RPMI8226 (cell line): Measurements from ENCODE around the gene NEIL1.
"Not testable (repeated sequence)": the region's sequence is repeated elsewhere in the genome, so short reads cannot be mapped to it uniquely, and the experiment has no call there.

Source experiments
- DNase-seq: peaks from one replicate; pipeline ENCODE4 v3.0.0-alpha.2; 2015

Gene NEIL1

DNA sequence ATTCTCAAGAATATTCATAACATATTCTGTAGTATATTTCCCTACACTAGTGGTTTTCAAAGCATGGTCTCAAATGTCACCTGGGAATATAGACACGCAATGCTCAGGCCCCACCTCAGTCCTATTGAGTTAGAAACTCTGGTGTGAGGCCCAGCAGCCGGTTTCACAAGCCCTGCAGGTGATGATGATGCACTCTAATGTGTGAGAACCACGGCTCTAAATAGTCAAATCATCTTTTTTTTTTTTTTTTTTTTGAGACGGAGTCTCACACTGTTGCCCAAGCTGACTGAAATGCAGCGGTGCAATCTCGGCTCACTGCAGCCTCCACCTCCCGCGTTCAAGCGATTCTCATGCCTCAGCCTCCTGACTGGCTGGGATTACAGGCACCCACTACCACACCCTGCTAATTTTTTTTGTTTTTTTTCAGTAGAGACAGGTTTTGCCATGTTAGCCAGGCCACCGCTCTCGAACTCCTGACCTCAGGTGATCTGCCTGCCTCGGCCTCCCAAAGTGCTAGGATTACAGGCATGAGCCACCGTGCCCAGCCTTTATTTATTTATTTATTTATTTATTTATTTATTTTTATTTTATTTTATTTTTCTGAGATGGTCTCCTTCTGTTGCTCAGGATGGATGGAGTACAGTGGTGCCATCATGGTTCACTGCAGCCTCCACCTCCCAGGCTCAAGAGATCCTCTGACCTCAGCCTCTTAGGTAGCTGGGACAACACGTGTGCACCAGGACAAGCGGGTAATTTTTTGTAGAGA is 13.0 kb upstream of the NEIL1 start:
- peak; percentile 42 for DNase-seq

DNA sequence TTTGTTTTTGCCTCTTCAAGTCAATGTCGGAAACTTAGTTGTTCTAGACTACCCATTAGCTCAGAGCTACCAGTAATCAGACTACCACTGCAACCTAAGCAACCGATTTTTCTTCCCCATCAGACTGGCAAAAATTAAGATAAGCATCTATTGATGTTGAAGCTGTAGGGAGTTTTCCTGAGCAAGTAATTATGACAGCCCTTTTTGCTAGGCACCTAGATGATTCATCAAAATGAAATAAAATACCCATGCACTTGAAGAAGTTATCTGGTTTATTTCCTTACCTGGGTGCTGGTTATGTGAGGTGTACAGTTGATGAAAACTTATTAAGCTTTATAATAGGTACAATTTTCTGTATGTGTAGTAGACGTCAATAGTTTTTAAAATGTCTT is 11.5 kb upstream of the NEIL1 start:
- DNase-seq = no peak

DNA sequence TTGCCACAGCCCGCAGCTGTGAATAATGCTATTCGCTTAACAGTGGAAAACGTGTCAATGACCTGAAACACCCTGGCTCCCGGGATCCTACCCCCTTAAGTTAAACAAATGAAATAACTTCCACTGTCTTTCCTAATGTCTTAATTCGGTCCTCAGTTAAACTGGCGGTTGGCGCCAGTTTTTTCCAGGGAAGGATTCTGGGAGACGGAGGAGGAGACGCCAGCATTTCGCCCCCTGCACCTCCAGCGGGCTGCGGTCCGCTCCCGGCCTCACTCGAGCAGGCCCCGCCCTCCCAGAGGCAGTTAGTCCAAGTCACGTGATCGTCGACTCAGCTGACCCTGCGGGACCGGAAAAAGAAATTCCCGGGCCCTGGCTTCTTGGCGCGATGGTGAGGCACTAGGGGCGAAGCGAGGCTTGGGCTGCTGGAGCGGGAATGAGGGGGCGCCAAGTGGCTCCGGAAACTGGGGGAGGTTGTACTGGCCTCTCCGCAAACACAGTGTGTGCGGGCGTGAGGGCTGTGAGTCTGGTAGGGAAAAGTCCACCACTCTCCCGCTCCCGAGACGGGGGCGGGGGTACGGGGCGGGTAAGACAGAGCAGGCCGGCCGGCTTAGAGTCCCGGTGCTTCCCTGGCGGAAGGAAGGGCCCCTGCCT is 11.0 kb upstream of the NEIL1 start, which contains the start of gene COMMD4:
Gene COMMD4, plus strand, starts transcription at position 359 of the 651 bp plus-strand sequence. Its CDS starts 27 bp downstream, at position 386.
- DNase-seq = peak; percentile 97

DNA sequence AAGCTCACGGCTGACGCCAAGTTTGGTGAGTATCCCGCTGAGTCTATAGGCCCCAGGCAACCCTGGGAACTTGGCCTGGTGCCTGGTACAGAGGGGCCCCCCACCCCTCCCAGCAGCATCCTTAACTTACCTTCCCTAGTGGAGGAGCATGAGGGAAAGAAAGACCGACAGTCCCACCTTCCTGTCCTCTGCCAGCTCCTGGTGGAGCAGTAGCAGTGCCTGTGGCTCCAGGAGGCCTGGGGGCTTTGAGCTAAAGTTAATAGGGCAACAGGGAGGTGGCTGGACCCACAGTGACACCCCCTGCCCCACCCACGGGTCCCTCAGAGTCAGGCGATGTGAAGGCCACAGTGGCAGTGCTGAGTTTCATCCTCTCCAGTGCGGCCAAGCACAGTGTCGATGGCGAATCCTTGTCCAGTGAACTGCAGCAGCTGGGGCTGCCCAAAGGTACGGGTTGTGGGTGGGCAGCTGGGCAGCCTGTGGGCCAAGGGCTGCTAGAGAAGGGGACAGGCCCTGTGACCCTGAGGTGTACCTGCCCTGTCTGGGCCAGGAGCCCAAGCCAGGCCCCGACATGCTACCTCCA is 8.1 kb upstream of the NEIL1 start:
- no peak for DNase-seq

DNA sequence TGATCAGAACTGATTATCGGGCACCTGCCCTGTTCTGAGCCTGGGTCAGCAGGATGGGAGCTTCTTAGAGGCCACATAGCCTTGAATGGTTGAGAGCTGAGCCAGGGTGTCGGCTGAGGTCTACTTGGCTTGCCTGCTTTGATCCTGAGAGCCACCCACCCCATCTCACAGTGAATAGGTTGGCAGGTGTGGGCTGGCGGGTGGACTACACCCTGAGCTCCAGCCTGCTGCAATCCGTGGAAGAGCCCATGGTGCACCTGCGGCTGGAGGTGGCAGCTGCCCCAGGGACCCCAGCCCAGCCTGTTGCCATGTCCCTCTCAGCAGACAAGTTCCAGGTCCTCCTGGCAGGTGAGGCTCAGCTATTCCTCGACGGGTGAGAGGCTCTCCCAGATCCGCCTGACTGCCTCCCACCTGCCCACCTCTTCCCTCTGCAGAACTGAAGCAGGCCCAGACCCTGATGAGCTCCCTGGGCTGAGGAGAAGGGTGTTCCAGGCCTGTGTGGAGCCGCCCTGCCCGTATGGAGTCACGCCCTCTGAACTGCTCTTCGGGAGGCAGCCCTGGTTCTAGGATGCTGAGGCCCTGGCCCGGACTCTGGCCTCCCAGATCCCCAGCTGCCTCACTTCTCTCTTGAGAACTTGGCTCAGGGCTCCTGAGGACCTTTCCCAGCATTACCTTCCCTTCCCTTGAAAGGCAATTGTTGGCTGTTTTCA is 7.2 kb upstream of the NEIL1 start:
- DNase-seq = no peak

DNA sequence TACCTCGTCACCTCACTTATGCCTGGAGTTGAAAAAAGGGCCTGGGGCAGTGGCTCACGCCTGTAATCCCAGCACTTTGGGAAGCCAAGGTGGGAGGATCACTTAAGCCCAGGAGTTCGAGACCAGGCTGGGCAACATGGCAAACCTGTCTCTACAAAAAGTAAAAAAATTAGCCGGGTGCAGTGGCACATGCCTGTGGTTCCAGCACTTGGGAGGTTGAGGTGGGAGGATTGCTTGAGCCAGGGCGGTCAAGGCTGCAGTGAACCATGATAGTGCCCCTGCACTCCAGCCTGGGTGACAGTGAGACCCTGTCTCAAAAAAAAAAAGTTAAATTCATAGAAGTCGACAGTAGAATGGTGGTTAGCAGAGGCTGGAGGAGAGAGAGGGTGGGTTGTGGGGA is 4.6 kb upstream of the NEIL1 start:
- DNase-seq = no peak

DNA sequence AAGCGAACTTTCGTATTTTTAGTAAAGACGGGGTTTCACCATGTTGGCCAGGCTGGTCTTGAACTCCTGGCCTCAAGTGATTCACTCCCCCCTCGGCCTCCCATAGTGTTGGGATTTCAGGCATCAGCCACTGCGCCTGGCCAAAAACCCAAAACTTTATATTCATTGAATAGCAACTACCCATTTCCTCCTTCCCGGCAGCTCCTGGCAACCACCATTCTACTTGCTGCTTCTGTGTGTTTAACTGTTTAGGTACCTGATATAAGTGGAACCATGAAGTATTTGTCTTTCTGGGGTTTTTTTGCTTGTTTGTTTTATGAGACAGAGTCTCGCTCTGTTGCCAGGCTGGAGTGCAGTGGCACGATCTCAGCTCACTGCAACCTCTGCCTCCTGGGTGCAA is 2.9 kb upstream of the NEIL1 start:
- not testable (repeated sequence) for DNase-seq

DNA sequence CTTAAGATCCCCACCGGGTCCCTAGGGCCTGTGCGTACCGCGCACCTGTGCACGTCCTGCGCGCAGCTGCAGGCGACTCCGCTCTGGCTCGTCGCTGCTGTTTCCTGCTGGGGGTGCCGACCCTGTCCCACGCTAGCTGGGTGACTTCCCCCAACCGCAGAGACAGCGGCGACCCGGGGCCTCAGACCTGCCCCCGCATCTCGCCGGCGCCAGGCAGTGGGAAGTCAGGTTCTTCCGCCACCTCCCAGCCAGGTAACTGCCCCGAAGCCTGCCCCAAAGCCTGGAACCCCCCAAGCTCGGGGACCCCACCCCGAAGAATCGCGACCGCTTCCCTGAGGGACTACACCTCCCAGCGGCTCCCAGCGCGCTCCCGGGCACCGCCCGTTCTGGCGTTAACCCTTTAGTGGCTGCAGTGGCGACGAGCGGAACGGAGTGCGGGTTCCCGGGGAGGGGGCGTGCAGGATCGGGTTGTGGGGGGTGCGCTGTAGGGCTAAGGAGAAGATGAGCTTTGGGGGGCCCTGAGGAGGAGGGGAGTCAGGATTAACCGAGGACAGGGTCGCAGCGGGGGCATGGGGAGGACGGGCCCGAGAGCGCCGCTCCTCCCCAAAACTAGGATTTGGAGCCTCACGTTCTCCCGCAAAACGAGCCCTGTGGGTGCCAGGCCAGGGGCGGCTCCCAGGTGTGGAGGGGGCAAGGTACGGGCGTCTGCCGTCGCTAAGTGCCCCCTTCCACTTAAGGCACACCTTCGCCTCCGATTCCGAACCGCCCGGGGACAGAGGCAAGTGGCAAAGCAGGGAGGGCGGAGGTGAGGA is 589 bp downstream of the NEIL1 start:
- peak; percentile 58 for DNase-seq

DNA sequence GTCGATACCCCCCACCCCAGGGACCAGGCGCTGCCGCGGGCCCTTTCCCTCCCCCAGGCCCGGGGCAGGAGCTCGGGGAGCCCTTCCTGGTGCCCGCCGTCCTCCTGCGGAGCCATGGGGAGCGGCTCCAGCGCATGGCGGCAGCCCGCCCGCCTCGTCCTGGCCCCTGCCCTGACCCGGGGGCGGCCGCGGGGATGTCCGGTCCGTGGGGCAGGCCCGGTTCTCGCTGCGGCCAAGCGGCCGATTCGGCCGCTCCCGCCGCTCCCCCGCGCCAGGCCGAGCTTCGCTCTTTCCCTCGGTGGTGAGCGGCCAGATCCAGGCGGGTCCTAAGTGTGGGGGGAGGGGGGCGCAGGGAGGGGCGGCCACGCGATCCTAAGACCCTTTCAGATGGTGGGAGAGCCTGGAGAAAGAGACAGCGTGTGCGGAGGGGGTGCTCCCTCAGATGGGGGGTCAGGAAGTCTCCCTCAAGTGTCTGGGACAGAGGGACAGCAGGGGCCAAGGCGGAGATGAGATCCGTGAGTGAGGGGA is 1.3 kb downstream of the NEIL1 start:
- DNase-seq = peak; percentile 33

DNA sequence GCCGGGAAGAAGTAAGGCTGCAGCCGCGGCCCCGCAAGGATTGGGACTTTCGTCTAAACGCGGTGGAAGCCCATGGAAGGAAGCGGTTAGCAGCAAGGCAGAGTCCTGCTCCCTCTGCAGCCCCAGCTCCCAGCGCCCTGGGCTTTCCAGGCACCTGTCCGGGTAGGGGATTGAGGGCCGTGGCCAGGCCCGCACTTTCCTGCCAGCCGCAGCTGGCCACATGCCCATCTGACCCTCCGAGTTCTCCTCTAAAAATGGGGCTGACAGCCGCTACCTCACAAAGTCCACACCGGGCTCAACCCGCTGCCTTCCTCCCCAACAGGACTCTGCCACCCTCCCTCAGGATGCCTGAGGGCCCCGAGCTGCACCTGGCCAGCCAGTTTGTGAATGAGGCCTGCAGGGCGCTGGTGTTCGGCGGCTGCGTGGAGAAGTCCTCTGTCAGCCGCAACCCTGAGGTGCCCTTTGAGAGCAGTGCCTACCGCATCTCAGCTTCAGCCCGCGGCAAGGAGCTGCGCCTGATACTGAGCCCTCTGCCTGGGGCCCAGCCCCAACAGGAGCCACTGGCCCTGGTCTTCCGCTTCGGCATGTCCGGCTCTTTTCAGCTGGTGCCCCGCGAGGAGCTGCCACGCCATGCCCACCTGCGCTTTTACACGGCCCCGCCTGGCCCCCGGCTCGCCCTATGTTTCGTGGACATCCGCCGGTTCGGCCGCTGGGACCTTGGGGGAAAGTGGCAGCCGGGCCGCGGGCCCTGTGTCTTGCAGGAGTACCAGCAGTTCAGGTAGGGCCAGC is 1.9 kb downstream of the NEIL1 start:
- peak; percentile 50 for DNase-seq

DNA sequence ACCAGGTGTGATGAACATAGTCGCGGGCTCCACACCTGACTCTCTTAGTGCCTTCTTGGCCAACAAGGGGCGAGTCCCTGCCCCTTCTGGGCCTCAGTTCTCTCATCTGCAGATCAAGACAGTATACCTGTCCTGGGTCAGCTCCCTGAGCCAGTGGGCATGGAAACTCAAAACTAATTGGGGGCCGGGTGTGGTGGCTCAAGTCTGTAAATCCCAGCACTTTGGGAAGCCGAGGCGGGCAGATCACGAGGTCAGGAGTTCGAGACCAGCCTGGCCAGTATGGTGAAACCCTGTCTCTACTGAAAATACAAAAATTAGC is 2.5 kb downstream of the NEIL1 start:
- DNase-seq = peak; percentile 22

DNA sequence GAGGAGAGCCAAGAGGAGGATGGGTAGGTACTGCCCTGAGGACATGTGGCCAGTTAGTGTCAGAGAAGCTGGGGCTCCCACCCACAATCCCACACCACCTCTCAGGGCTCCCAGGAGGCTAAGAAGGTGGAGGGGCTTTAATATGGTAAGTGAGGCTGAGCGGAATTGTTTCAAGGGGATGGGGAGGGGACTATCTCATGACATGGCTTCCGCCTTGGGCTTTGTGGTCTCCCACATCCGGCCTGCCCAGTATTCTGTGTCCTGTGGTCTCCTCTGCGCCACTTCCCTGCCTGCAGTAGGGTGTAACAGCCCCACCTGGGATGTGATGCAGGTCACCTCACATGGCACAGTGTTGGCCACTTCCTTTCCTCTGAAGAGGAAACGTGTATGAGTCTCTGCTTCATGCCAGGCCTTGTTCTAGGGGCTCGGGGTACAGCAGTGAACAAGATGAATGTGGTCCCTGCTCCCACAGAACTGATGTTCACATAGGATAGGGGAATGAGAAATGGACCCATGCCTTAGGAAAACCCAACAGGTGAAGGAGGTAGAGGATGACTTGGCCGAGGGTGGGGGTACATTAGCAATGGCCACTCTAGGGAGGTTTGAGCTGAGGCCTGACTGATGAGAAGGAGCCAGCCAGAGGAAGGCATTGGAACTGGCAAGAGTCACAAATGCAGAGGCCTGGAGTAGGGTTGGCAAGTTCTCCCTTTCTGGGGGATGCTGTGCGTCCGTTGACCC is 3.2 kb downstream of the NEIL1 start:
- peak; percentile 91 for DNase-seq

DNA sequence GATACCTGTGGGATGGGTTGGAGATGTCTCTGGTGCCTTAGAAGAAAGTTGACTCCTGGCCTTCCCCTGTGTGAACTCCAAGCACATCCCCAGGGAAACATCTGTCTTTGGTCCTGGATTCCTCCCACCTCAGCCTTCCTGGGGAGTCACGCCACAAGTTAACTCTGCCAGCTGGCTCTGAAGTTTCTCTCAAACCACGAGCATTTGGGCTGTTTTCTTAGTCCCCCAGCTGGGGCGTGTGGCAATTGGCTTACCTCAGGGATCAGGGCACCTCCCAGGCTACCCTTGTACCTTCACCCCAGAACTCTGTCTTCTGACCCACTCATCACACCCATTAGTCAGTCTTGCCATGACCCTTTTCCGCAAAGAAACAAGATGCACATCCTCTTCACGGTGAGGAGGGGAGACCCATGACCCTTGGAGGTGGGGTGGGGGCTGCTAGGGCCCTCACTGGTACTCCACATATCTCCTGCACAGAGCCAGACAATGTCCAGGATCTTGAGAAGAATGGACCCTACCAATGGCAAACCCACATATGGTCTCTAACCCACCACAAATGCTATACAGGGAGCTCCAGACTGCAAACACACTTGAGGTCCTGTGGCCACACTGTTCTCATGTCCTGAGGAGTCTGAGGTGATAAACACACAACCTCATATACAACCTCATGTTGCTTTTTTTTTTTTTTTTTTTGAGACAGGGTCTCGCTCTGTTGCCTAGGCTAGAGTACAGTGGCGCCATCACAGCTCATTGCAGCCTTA is 3.9 kb downstream of the NEIL1 start:
- DNase-seq = peak; percentile 19

DNA sequence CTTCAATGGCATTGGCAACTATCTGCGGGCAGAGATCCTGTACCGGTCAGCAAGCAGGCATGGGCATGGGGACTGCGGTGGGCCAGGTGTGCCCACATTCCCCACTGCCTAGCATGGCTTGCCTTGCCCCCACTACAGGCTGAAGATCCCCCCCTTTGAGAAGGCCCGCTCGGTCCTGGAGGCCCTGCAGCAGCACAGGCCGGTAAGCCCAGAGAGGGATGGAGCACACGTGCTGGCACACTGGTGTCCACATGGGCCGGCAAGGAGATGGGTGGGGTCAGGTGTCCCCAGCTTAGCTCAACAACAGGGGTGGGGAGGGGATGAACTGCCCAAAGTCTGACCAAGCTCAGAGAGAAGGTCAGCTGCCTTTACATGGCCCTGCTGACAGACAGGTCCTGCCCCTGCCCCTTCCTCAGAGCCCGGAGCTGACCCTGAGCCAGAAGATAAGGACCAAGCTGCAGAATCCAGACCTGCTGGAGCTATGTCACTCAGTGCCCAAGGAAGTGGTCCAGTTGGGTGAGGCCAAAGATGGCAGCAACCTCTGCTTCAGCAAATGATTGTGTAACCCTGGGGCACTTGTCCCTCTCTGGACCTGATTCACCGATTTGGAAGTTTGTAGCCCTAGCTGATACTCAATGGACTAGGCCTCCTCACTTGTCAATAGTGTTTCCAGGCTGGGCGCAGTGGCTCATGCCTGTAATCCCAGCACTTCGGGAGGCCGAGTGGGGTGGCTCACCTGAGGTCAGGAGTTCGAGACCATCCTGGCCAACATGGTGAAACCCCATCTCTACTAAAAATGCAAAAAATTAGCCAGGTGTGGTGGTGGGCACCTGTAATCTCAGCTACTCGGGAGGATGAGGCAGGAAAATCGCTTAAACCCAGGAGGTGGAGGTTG is 5.6 kb downstream of the NEIL1 start:
- no peak for DNase-seq

DNA sequence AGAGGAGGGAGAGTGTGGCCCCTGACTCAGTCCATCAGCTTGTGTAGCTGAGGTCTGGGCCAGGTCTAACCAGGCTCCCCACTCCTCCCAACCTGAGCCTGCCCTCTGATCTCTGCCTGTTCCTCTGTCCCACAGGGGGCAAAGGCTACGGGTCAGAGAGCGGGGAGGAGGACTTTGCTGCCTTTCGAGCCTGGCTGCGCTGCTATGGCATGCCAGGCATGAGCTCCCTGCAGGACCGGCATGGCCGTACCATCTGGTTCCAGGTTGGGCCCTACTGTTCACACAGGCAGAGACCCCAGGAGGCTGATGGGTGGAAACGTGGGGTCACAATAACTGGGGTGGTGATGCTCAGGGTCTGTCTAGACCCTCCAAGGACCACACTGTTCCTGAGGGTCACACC is 6.8 kb downstream of the NEIL1 start:
- DNase-seq = no peak

DNA sequence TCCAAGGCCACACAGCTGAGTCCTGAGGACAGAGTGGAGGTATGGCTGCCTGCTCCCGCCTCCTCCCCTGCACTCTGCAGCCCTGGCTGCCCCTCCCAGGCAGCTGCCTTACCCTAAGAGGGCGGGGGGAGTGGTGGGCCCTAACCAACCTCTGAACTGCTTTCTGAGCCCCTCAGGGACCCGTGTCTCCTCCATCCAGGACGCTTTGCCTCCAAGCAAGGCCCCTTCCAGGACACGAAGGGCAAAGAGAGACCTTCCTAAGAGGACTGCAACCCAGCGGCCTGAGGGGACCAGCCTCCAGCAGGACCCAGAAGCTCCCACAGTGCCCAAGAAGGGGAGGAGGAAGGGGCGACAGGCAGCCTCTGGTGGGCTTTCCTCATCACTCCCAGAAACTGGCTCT is 7.6 kb downstream of the NEIL1 start:
- DNase-seq = no peak

DNA sequence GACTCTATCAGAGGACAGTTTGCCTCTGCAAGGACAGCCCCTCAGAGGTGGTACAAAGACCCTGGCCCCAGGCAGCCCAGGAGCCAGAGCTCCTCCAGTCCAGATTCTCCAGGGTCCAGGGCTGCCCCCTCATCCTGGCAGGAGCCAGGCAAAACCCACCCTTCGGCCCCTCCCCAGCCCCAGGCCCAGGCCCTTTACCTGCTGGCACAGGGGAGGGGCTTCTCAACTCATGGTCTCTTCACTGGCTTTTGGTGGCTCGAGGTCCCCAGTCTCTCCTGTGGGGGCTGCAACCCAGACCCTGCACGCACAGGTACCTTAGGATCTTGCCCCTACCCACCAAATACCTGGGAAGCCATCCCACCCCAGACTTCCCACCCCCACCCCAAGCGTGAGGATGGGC is 8.5 kb downstream of the NEIL1 start:
- no peak for DNase-seq

DNA sequence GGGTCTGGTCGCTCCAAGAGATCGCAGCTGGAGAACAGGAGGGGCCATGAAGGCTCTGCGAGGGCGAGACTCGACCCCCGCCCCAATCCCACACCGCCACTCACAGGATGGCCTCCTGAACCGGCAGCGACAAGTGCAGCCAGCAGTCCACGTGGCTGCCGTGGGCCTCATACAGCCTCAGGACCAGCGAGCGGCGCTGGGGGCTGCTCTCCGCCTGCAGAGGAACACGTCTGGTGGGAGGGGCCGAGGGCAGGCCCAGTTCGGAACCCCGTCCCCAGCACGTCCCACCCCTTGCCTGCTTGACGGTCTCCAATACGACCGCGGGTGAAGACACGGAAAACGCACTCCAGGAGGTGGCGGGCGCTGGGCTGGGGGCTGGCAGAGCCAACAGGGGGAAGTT is 9.2 kb downstream of the NEIL1 start:
- DNase-seq = no peak

DNA sequence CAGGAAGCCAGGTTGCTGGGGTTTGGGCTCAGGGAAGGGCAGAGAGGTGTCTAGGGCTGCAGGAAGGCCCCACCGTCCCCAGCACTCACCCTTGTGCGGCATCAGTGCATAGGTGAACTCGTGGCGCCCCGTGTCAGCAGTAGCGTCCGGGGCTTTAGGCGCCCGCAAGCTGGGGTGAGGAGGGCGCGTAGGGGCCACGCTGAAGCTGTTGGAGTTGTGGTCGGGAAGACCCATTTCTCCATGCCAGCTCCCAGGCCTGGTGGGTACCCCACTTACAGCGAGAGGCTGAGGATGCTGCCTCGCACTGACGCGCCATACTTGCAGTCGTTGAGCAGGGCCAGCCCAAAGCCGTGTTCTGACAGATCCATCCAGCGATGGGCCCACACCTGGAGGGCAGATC is 9.7 kb downstream of the NEIL1 start:
- DNase-seq = no peak
